Kidney epithelial cell (primary cell): ENCODE results near the gene TMEM219. TPM values are rescaled to one million over a fixed set of nuclear protein-coding genes. Genes with fewer than 3 reads are reported as not detected.

Experiments used
- DNase-seq: peaks from one replicate; pipeline ENCODE4 v3.0.0-alpha.2; 2010; ENCODE audit warnings: low read depth
- H3K27me3 ChIP-seq: 2 replicates; pipeline ENCODE4 v1.6.0; 2011; ENCODE audit warnings: low read length; ENCODE audit not compliant: control insufficient read depth, insufficient read depth
- H3K36me3 ChIP-seq: 2 replicates; pipeline ENCODE4 v1.5.1; 2011; ENCODE audit warnings: low read length; ENCODE audit not compliant: control insufficient read depth, insufficient read depth
- H3K4me3 ChIP-seq: 2 replicates; pipeline ENCODE4 v1.5.1; 2011; ENCODE audit warnings: low read depth, mild to moderate bottlenecking, control low read depth, low read length
- CTCF ChIP-seq: IDR thresholded peaks from 2 replicates; pipeline ENCODE4 v1.5.1; 2011; ENCODE audit warnings: mild to moderate bottlenecking, moderate library complexity, low read length, control low read depth, inconsistent platforms; ENCODE audit not compliant: insufficient read depth, poor library complexity, severe bottlenecking
- total RNA-seq: library from RNA; depleted of rRNA; stranded (reverse); fragments of >200 nt; gene quantifications from 2 replicates; pipeline ENCODE4 v1.2.3, GENCODE V29; 2015

TMEM219 gene
- total RNA-seq, 1 donor from 2014 or later = 175 TPM

- H3K36me3 ChIP-seq = peaks cover 1% of the 10 kb centered on the region
- no peak for DNase-seq
- H3K27me3 ChIP-seq = no peaks in the 10 kb centered on the region
- TF ChIP-seq CTCF = no peak
- no peak overlapping the region for H3K4me3 ChIP-seq
These were observed 24.4 kb downstream of the TMEM219 start for GRCh38 chr16:29986231-29986630.

- Histone ChIP-seq H3K27me3 (no peaks in the 10 kb centered on the region), H3K4me3 (no peak overlapping the region), H3K36me3 (peaks cover 1% of the 10 kb centered on the region)
- no peak for TF ChIP-seq CTCF
- no peak for DNase-seq
These were observed 25.1 kb downstream of the TMEM219 start for GRCh38 chr16:29986931-29987330.

GRCh38 chr16:29987371-29988085 is 25.6 kb downstream of the TMEM219 start:
- TF ChIP-seq CTCF = no peak
- DNase-seq = no peak
- Histone ChIP-seq H3K36me3 (peaks cover 1% of the 10 kb centered on the region), H3K4me3 (no peak overlapping the region), H3K27me3 (no peaks in the 10 kb centered on the region)

- no peak overlapping the region for H3K4me3 ChIP-seq
- no peak for TF ChIP-seq CTCF
- H3K36me3 ChIP-seq = peaks cover 3% of the 10 kb centered on the region
- DNase-seq = no peak
- no peaks in the 10 kb centered on the region for H3K27me3 ChIP-seq
These were observed 26.6 kb downstream of the TMEM219 start for GRCh38 chr16:29988346-29989075.

GRCh38 chr16:29989111-29989858 is 27.4 kb downstream of the TMEM219 start:
- Histone ChIP-seq H3K27me3 (no peaks in the 10 kb centered on the region), H3K36me3 (peaks cover 3% of the 10 kb centered on the region), H3K4me3 (no peak overlapping the region)
- DNase-seq = no peak
- TF ChIP-seq CTCF = no peak
